Renal cortex interstitium (tissue), 11 donors: Measurements from ENCODE around the gene AGAP1. TPM values are rescaled to one million over a fixed set of nuclear protein-coding genes. Genes with fewer than 3 reads are reported as not detected.
A peak's percentile ranks its signal among the peaks of the same experiment; 100 is the strongest.

Experiments used
- DNase-seq, 11 donors: peaks; one replicate each; pipeline ENCODE4 v3.0.0-alpha.2; 2013; ENCODE audit warnings: low read depth in 9 of 11, low spot score in 4 of 11; ENCODE audit errors: extremely low read depth in 1 of 11
- polyA plus RNA-seq, 3 donors: library from polyadenylated mRNA; unstranded; fragments of 120-200 nt; gene quantifications; one replicate each; pipeline ENCODE4 v1.2.1, GENCODE V29; 2013; ENCODE audit not compliant: insufficient read length in 3 of 3

The AGAP1 gene
- polyA plus RNA-seq, 3 donors: 19.1 to 22.8 (median 22.0) TPM

DNA sequence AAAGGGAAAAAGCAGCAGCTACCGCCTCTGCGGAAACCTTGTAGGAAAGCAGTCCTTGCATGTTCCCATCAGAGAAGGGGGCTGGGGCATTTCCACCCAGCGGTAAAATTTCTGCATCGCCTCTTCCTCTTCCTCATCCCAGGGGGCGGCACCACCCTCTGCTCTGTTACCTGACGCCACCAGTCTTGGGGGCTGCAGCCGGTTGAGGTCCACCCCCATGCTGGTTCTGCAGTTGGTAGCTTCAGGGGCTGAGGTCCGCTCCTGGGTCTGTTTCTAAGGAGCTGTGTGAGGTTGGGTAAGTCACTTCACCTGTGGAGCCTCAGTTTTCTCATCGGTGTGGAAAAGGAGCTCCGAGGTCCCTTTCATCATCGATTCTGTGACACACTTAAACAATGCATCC, 14.2 kb upstream of the AGAP1 start:
- DNase-seq: no peak

DNA sequence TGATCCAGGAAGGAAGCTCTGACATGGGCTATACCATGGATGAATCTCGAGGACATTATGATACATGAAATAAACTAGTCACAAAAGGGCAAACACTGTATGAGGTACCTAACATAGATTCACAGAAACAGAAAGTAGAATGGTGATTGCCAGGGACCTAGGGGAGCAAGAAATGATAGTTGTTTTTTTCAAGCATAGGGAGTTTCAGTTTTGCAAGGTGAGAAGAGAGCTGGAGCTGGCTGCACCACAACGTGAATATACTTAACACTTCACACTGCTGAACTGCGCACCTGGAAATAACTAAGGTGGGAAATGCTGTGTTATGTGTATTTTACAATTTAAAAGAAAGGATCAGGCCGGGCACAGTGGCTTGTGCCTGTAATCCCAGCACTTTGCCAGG, 13.2 kb upstream of the AGAP1 start:
- no peak for DNase-seq

DNA sequence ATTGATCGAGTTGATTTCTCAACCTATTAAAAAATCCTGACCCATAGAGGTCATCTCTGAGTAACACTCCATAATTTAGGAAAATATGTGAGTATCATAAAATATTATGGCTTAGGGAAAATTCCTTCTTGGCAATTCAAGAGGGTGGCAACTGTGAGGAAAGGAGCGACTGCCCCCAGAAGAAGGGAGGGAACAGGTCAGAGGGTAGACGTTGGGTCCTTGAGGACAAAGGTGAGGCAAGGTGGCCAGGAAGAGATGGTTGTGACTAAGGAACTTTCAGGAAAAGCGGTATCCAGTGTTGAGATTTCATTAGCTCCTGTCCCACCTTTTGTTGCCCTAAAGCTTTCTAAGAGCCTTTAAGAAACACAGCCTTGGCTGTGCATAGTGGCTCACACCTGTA, 10.5 kb upstream of the AGAP1 start:
- DNase-seq: no peak

DNA sequence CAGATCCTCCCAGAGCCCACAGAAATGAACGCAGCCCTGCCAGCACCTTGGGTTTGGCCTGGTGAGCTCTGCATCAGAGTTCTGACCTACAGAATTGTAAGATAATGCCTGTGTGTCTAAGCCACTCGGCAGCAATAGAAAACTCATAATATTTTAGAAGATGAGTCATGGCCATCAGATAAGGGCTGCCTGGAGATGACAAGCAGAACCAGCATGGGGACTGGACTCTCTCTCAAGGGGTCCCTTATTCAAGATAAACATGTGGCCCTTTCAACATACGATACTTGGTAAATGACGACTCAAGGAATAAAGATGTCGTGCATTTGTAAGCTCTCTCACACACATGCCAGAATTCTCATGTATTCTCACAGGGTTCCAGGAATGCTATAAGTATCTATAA, 8.5 kb upstream of the AGAP1 start:
- no peak for DNase-seq

DNA sequence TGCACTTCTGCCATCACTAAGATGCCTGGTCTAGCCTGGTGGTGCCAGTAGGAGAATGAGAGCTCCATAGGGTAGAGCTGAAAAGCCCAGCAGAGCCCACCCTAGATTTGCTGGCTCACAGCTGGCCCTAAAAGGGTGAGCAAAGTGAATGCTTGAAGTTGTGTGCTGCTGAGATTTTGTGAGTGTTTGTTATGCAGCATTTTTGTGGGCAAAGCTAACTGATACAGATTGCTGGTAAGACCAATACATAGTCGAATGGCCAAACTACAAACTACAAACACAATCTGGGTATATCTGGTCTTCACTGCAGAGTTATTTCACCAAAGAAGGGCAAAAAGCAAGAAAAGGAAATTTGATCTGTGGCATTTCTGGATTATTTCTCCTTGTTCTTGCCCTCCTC, 7.1 kb upstream of the AGAP1 start:
- no peak for DNase-seq

DNA sequence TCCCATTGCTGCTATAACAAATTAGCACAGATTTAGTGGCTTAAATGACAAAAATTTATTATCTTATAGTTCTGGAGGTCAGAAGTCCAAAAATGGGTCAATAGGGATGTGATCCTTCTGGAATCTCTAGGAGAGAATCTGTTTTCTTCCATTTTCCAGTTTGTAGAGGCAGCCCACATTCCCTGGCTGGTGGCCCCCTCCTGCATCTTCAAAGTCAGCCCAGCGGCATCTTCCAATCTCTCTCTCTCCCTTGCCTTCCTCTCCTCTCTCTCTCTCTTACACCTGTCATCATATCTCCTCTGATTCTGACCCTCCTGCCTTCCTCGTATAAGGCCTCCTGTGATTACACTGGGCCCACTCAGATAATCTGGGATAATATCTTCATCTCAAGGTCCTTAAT, 3.9 kb upstream of the AGAP1 start:
- DNase-seq: no peak

DNA sequence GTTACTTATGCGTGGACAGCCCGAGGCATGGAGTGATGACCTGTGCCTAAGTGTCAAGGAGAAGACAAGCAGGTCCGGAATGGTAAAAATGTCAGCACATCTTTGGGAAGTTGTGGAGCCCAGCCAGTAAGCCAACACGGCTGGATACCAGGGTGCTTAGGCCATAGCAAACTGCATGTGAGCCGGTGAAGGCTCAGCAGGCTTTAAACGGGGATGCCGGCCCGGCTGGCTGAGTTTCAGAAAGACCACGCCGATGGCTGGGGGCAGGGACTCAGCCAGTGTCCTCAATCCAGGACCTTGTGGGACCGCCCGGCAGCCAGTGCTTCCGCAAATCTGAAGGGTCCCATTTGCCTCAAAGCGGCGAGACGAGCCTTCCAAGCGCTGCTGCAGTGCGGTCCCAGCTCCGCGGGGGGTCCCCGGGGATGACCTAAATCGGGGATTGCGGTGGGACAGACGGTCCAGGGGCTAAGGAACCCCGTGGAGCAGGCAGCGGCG, 946 bp upstream of the AGAP1 start:
- DNase-seq: no peak

DNA sequence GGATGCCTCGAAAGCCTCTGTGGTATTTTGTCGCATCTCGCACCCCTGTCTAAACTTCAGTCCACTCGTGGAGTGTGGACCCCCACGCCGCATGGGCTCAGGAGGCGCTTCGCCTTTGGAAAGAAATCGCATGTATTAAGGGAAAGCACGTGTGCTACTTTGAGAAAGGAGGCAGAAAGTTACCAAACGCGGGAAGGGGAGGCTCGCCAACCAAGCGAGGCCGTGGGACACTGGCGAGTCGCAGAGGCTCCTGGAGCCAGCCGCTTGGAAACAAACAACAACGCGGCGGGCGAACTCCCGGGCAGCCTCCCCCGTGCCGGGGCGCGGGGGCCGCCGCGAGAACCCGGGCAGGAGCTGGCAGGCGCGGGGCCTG, 455 bp upstream of the AGAP1 start:
- DNase-seq: peak in 2 of 11 donors; percentile 45 to 51

DNA sequence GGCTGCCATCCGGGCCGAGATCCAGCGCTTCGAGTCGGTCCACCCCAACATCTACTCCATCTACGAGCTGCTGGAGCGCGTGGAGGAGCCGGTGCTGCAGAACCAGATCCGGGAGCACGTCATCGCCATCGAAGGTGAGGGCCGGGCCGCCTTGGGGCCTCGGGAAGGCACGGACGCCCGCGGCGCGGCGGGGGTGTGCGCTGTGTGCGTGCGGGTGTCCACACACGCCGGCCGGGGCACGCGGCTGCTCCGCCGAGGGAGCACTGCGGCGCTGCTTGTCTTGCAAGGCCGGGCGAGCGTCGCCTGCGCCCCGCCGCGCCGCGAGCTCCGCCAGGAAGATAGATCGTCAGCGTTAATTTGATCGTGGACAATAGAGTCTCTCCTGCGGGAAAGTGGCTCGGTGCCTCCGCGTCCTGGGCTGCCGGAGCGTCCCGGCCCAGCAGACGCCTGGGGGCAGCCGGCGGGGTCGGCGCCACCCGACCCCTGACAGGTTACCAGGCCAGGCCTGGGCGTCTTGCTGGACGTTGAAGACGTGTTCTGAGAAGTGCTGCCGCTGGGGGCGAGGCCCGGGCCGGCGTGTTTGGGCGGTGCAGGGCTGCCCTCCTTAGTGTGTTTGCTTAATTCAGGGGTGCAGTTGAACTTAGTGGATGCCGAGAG, 1.0 kb downstream of the AGAP1 start:
- no peak for DNase-seq

DNA sequence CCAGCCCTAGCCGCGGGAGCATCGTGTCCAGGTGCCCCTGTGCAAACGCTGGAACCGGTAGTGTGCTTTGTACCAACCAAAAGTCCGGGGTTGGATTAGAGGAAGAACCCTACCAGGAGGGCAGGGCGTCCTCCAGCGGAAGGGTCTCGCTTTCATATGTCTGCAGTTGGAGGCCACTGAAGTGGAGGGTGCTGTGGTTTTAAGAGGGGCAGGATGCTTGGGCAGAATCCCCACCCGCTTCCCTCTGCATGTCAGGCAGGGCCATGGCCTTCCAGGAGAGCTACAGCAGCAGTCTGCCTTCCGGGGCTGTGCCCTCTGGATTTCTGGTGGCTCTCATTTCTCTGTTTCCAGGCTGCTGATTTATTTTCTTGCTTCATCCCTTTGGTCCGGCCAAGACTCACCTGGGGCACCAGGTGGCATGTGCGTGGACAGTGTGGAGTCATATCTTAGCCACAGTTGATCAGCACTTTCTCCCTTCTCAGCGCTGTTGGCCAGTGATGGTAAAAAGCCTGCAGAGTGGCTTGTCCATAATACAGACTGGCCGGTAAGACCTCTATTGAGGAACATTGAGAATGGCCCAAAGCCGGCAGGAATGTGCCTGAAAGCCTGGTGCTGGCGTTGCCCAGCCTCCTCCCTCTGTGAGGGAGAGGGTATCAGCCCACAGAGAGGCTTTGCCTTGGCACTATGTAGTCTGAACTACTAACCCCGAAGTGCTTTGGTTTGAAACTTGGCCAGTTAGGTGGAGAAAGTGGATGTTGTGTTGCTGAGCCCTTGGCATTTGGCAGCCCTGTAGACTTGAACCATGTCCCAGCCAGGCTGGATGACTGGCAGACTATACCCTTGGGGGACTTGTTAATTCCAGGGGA, 1.8 kb downstream of the AGAP1 start:
- no peak for DNase-seq

DNA sequence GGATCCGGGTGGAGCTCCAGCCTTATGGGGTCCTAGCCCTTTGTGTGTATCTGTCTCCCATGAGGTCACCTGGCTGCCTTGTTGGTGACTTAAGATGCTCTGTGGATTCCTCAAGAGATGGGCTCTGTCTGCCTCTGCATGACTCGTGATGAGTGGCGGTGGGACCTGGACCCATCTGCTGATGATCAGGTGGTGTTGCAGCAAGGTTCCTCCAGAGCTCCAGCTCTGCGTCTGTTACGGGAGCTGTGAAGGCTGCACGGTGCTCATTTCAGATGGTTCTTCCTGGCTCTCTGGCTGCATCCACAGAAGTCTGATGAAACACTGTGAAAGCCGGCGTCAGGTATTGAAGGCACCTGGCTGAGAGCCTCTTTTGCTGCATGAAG, 2.4 kb downstream of the AGAP1 start:
- no peak for DNase-seq

DNA sequence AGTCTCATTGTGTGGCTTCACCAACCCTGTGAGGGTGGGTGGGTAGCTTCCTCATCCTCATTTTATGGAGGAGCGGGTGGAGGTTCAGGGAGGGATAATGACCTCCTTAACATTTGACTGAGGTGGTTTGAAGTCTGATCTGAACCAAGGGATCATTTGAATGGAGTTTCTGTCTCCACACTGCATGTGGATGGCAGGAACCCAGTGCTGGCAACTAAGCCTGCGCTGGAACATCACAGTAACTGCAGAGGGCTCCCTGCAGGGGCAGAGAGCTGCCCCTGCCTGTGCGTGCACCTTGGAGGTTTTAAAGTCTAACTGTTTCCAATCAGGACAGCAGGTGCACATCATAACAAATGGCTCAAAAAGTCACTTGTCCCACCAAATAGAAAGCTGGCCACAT, 3.3 kb downstream of the AGAP1 start:
- no peak for DNase-seq

DNA sequence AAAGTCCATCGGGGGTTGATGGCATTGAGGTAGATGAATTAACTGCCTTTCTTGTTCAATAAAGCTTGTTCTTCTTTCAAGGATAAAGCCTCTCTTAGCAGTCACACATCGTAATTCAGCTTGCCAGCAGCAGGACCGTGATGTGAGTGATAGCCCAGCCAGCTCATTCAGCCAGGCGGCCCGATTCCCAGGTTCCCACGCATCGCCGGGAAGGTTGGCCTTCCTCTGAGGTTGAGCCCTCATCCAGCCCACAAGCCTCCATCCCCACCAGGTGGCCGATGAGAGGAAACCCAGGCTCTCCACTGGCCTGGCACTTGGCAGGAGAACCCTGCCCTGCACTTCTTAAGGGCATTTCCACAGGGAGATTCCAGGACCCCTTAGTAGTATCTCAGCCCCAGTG, 4.7 kb downstream of the AGAP1 start:
- no peak for DNase-seq

DNA sequence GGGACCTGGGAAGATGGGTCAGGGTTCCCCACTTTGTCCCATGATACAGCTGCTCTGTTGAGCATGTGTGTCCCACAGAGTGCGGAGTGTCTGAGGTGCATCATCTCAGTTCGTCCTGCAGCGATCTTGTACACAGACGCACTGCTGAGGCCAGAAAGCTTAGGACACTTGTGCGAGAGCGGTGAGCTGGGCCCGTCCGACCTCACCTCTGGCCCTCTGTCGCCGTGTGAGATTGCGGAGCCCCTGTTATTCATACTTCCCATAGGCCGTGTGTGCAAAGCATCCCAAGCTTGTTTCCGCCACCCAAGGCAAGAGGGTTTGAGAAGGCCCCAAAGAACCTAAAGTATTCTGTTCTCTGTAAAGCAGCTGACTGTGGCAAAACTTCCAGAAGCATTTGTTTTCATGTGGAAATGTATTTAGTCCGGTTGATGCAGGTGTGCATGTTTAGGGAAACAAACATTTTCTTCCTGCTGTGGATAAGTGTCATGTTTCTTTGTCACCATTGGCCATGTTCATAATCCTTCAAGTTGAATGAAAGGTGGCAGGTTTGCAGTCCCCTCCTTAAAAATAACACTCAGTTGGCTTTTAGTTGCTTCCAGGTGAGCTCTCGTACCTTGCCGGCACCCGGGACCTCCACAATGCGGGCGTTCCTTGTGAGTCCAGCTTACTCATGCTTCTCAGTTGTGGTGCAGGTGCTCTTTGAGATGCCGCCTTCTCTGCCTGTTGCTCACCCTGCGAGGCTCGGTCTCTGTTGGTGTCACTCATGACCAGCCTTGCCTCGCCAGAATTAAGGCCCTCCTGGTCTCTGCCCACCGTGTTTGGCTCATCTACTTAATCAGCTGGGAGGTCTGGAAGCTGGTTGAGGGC, 5.3 kb downstream of the AGAP1 start:
- DNase-seq: no peak

DNA sequence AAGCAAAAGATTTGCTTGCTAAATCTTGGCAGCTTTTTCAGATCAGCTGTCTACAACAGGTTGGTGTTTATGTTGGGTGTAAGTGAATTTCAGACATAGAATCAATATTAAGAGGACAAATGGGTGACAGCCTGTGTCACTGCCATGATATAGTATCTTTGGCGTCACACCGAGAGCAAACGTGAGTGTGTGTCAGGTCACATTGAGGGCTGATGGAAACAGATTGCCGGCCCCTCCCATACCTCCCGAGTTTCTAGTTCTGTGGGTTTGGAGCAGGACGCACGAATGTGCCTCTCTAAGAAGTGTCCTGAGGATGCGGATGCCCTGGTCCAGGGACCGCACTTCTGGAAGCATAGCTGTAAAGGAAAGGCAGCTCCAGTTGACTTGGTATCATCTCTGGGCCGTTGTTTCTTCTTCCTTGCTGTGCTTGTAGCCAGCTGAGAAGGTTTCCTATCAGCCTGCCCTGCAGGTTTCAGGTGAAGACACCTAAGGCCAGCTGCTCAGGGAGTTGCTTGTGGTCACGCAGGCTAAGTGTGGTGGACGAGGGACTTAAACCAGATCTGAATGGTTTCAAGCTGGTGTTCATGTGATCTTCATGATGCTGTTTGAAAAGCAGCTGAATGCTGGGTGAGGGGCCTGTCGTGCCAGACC, 6.4 kb downstream of the AGAP1 start:
- no peak for DNase-seq

DNA sequence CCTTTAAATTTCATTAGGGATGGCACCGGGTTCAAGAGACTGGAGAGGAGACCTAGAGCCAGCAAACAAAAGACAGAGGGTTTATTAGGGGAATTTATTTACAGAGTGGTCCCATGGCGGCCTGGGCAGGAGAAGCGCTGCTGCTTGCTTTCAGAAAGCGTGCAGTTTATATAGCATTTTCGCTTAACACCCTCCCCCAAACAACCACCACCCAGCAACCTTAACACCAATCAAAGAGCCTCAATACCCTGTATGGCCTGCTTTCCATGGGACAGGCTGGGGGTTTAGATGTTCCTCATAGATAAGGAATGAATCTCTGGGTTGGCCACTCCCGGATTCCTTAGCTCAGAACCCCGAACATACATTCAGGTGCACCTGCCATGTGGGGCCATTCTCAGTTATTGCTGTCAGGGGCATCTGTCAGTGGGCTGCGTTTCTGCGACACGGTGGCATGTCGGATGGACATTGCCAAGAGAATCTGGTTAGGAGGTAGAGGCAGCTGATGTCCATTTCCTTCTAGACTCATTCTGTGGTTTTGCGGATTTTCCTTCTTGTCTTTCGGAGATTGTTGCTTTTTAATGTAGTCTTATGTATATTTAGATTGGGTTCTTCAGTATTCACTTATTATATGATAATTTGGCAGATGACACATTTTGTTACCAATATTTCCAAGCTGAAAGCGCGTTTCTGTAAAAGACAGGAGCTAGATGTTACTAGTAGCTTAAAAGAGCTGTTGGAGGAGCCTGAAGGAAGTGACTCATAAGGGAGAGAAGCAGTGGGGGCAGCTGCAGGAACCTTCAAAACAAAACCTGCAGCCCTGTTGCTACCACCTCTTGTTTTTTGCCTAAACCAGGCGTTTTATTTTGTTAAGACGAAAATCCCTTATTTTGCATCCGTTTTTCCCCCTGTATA, 7.2 kb downstream of the AGAP1 start:
- DNase-seq: no peak

DNA sequence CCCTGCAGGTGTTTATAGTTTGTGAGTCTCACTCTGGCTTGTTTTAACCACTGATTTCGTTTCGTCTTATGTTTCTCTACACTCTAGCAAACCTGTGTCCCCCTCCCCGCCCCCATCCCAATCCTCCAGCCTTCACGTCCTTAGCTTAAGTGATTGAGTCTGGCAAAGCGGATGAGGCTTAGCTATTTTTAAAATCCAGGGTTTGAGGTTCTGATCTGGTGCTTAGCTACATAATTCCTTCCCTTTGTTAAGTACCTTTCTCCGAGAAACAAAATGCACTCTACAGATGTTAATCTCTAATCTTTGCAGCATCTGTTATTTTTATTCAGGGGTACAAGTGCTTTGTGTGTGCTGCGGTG, 7.8 kb downstream of the AGAP1 start:
- no peak for DNase-seq

DNA sequence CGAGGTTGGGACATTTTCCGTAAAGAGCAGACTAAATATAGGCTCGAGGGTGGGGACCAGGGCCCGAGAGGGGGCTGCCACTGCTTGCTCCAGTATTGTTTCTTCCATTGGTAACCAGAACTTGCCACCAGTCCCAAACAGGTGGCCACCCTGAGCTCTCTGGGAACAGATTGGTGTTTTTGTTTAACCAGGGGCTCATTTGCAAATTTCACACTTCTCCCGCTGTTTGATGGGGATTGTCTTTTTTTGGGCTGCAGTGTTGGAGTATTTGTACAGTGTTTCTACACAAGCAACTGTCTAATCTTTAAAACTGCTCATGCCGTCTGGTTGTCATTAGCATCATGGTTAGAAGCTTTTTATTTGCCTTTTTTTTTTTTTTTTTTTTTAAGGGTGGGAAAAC, 8.5 kb downstream of the AGAP1 start:
- no peak for DNase-seq
